SK-N-MC (cell line): ENCODE measurements around the gene PLEKHG5.

Source experiments
- EZH2 ChIP-seq: fragments of 200-600 bp; sonication (generic); IDR thresholded peaks from one replicate; pipeline ENCODE4 v1.6.1; 2017; ENCODE audit warnings: antibody characterized with exemption
- POLR2AphosphoS5 ChIP-seq: IDR thresholded peaks from 2 replicates; pipeline ENCODE4 v1.6.1; 2012; ENCODE audit warnings: mild to moderate bottlenecking, low read depth, low read length, borderline replicate concordance

GRCh38 chr1:6446665-6447015, 44.8 kb downstream of the PLEKHG5 start:
- TF ChIP-seq EZH2, result no peak
- no peak for TF ChIP-seq POLR2AphosphoS5
